GM13977 (cell line): Measurements from ENCODE around the gene TMEM87B.
"Not testable (repeated sequence)": the region's sequence is repeated elsewhere in the genome, so short reads cannot be mapped to it uniquely, and the experiment has no call there.

Experiments
- DNase-seq: peaks from one replicate; pipeline ENCODE4 v3.0.0; 2012; ENCODE audit warnings: low spot score
- in situ Hi-C: fragments of 300-500 bp; cut with MboI; formaldehyde crosslinking; loops from one replicate; pipeline ENCODE4 v1.12.0; 2022; ENCODE audit warnings: low sequenced_read_pairs, low pct_unique_long_range_greater_than_20kb, mixed read lengths, inconsistent platforms; ENCODE audit not compliant: unreplicated experiment
- TF ChIP-seq, protein P1 (sequence below): IDR thresholded peaks from 2 replicates; pipeline ENCODE4 v1.5.1; 2012; ENCODE audit warnings: mild to moderate bottlenecking, control low read depth; ENCODE audit not compliant: insufficient read depth; ENCODE audit errors: extremely low read depth, missing control alignments

The TMEM87B gene

DNA sequence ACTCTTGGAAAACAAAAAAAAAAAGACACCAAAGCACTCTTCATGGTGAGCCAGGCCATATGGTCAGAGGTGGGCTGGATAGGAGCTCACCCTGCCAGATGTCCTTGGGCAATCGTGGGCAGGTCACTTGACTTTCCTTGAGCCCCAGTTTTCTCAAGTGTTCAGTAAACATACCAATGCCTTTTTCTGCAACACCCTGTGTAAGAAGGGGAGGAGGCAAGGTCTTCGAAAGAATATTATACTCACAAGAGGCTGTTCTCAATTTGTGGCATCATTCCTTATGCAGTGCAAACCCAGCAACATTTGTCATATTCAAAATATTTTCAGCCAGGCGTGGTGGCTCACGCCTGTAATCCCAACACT, 22.9 kb upstream of the TMEM87B start:
- TF ChIP-seq, protein P1, sequence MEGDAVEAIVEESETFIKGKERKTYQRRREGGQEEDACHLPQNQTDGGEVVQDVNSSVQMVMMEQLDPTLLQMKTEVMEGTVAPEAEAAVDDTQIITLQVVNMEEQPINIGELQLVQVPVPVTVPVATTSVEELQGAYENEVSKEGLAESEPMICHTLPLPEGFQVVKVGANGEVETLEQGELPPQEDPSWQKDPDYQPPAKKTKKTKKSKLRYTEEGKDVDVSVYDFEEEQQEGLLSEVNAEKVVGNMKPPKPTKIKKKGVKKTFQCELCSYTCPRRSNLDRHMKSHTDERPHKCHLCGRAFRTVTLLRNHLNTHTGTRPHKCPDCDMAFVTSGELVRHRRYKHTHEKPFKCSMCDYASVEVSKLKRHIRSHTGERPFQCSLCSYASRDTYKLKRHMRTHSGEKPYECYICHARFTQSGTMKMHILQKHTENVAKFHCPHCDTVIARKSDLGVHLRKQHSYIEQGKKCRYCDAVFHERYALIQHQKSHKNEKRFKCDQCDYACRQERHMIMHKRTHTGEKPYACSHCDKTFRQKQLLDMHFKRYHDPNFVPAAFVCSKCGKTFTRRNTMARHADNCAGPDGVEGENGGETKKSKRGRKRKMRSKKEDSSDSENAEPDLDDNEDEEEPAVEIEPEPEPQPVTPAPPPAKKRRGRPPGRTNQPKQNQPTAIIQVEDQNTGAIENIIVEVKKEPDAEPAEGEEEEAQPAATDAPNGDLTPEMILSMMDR: no peak
- DNase-seq: no peak
- in situ Hi-C loops: no loop called here

DNA sequence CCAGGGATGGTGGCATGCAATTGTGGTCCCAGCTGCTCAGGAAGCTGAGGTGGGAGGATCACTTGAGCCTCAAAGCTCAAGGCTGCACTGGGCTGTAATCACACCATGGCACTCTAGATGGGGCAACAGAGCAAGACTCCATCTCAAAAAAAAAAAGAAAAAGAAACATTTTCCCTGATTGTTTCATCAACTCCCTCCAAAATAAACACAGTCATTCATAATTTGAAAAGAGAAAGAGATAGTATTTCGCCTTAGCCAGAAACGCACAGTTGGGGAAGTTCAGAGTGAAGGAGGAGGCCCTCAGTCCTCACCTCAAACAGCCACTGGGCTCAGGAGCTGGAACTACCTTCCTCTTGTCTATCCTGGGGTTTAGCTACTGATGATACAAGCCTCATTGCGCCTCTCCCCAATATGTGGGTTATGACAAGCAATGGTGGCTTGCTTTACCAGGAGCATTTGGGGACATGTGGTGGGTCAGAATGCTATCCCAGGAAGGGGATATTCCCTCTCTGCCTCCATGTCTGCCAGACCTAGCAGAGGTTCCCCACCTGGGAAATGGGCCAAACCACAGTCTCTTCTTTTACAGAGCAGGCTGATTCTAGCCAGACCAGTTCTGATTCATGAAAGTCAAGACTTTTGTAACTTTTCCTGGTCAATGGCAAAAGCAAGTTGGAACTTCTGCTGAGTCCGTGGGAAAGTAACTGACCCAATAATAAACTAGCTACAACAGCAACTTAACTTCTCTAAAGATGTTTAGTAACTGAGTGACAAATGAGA, 22.2 kb upstream of the TMEM87B start:
- TF ChIP-seq, protein P1: no peak
- in situ Hi-C loops: no loop called here
- no peak for DNase-seq

DNA sequence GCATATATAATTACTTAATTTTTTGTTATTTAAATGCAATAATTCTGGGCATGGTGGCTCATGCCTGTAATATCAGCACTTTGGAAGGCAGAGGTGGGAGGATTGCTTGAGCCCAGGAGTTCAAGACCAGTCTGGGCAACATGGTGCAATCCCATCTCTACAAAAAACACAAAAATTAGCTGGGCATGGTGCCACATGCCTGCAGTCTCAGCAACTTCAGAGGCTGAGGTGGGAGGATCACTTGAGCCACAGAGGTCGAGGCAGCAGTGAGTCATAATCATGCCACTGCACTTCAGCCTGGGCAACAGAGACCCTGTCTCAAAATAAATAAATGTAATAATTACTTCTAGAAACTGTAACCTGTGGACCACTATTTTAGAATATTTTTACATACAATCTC, 21.5 kb upstream of the TMEM87B start:
- in situ Hi-C loops: no loop called here
- TF ChIP-seq, protein P1: no peak
- DNase-seq: no peak

DNA sequence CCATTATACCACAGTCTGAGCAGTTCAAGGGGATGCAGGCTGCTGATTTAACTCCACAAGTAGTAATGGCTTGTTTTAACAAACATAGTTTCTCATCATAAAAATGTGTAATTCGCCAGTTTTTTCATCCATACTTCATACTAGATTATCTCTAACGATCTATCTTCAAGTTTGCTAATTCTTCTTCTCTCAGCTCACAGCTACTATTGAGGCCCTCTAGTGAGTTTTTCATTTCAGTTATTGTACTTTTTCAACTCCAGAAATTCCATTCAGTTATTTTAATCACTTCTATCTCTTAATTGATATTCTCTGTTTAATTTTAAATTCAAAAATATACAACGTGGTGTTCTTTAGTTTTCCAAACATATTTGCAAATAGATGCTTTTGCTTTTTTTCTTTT, 20.1 kb upstream of the TMEM87B start:
- in situ Hi-C loops: no loop called here
- DNase-seq: no peak
- TF ChIP-seq, protein P1: no peak

DNA sequence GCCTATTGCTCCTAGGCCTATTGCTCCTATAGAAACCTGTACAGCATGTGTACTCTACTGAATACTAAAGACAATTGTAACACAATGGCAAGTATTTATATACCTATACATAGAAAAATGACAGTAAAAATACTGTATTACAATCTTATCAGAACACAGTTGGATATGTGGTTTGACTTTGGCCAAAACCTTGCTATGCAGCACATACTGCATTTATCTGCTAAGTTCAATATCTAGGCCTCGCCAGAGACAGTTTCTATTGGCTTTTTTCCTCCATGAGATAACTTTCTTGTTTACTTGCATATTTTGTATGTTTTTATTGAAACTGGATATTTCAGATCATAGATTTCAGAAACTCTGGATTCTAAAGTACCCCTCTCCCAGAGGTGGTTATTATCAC, 19.3 kb upstream of the TMEM87B start:
- TF ChIP-seq, protein P1: no peak
- in situ Hi-C loops: no loop called here
- no peak for DNase-seq

DNA sequence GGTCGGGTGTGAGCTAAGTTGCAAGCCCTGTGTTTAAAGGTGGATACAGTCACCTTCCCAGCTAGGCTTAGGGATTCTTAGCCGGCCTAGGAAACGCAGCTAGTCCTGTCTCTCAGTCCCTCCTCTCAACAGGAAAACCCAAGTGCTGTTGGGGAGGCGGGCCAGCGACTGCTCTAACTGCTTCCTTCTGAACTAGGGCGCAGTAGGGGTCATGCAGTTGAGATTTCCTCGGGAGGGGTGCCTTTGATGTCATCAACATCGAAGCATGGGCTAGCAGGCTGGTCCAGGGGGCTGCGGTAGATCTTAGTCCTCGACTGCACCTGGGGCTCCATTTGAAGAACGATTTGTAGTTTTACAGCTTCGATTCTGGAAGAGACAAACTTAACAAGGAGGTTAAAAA, 15.5 kb upstream of the TMEM87B start:
- in situ Hi-C loops, DNase-seq: not testable (repeated sequence)

DNA sequence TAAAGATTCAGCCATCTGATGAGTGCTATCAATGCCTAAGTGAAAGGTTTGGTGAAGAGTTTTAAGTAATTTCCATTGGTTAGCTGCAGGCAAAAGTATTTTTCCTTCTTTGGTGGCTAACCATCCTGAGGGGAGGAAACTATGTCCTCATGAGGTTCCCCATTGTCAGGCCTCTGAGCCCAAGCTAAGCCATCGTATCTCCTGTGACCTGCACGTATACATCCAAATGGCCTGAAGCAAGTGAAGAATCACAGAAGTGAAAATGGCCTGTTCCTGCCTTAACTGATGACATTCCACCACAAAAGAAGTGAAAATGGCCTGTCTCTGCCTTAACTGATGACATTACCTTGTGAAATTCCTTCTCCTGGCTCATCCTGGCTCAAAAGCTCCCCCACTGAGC, 15.0 kb upstream of the TMEM87B start:
- not testable (repeated sequence) for DNase-seq
- in situ Hi-C loops: loop anchor here (10.0 kb wide), 1 partner anchor 155 kb away; the partner anchor contains the start of gene ANAPC1

DNA sequence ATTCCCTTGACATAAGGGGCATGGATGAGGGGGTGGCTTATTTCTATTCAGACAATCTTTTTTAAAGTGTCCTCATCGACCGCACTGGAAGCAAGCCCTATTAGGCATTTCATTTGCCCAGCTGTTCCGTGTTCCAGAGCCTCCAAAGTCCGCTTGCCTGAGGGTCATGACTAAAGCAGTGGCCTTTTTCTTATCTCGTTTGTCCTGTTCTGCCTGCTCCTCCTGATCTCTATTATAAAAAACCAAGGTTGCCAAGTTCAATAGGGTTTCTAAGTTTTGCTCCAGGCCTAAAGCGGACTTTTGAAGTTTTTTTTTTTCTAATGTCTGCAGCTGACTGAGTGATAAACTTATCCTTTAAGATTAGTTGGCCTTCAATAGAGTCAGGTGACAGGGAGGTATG, 13.6 kb upstream of the TMEM87B start:
- in situ Hi-C loops: loop anchor here (10.0 kb wide), 1 partner anchor 157 kb away; the partner anchor contains the start of gene ANAPC1

More for the DNA sequence above, 13.6 kb upstream of the TMEM87B start:
- not testable (repeated sequence) for DNase-seq
